Measurements from ENCODE around the gene YBX3. TPM values are rescaled to one million over a fixed set of nuclear protein-coding genes. Genes with fewer than 3 reads are reported as not detected.

Gene YBX3
- total RNA-seq, 1 experiment from 2014 or later, result 312 TPM

- intact Hi-C loops (cut with micrococcal nuclease; ENCODE audit: unreplicated experiment), result no loop called here
- CTCF ChIA-PET, result no interaction called here
- no peak for DNase-seq
- Mint-ChIP-seq H3K27me3 (ENCODE audit: unreplicated experiment) (no peaks in the 10 kb centered on the region), H3K9me3 (ENCODE audit: low read depth, unreplicated experiment) (no peaks in the 10 kb centered on the region), H3K4me1 (ENCODE audit: low read depth, unreplicated experiment) (peaks cover 4% of the 10 kb centered on the region), H3K27ac (ENCODE audit: unreplicated experiment) (no peak overlapping the region), H3K36me3 (ENCODE audit: insufficient read depth, unreplicated experiment) (no peaks in the 10 kb centered on the region), H3K4me3 (ENCODE audit: low read depth, unreplicated experiment) (no peak overlapping the region)
- TF ChIP-seq CTCF (IDR thresholded peaks at IDR 0.05; ENCODE audit: unreplicated experiment), result no peak
- BruUV-seq (replicated peaks), result no TSS peak
Observed at GRCh38 chr12:10730559-10730958, 7.4 kb upstream of the YBX3 start.

- CTCF ChIA-PET, result no interaction called here
- Mint-ChIP-seq H3K9me3 (ENCODE audit: low read depth, unreplicated experiment) (no peaks in the 10 kb centered on the region), H3K4me1 (ENCODE audit: low read depth, unreplicated experiment) (no peaks in the 10 kb centered on the region), H3K27ac (ENCODE audit: unreplicated experiment) (no peak overlapping the region), H3K36me3 (ENCODE audit: insufficient read depth, unreplicated experiment) (peaks cover 8% of the 10 kb centered on the region), H3K4me3 (ENCODE audit: low read depth, unreplicated experiment) (no peak overlapping the region), H3K27me3 (ENCODE audit: unreplicated experiment) (no peaks in the 10 kb centered on the region)
- intact Hi-C loops (cut with micrococcal nuclease; ENCODE audit: unreplicated experiment), result no loop called here
- DNase-seq, result no peak
- no TSS peak for BruUV-seq (replicated peaks)
- TF ChIP-seq CTCF (IDR thresholded peaks at IDR 0.05; ENCODE audit: unreplicated experiment), result no peak
Observed at GRCh38 chr12:10728091-10728490, 5.0 kb upstream of the YBX3 start.

- CTCF ChIA-PET, result no interaction called here
- H3K27me3 Mint-ChIP-seq (ENCODE audit: unreplicated experiment), result no peaks in the 10 kb centered on the region
- TF ChIP-seq CTCF (IDR thresholded peaks at IDR 0.05; ENCODE audit: unreplicated experiment), result no peak
- H3K27ac Mint-ChIP-seq (ENCODE audit: unreplicated experiment), result no peak overlapping the region
- BruUV-seq (replicated peaks), result no TSS peak
- DNase-seq, result no peak
- peaks cover 20% of the 10 kb centered on the region for H3K36me3 Mint-ChIP-seq (ENCODE audit: insufficient read depth, unreplicated experiment)
- intact Hi-C loops (cut with micrococcal nuclease; ENCODE audit: unreplicated experiment), result no loop called here
- H3K9me3 Mint-ChIP-seq (ENCODE audit: low read depth, unreplicated experiment), result no peaks in the 10 kb centered on the region
- H3K4me3 Mint-ChIP-seq (ENCODE audit: low read depth, unreplicated experiment), result no peak overlapping the region
- H3K4me1 Mint-ChIP-seq (ENCODE audit: low read depth, unreplicated experiment), result no peaks in the 10 kb centered on the region
Observed at GRCh38 chr12:10726945-10727344, 3.8 kb upstream of the YBX3 start.

- no TSS peak for BruUV-seq (replicated peaks)
- intact Hi-C loops (cut with micrococcal nuclease; ENCODE audit: unreplicated experiment), result no loop called here
Observed at GRCh38 chr12:10725003-10725402, 1.9 kb upstream of the YBX3 start.

More at GRCh38 chr12:10725003-10725402, 1.9 kb upstream of the YBX3 start:
- peaks cover 33% of the 10 kb centered on the region for H3K36me3 Mint-ChIP-seq (ENCODE audit: insufficient read depth, unreplicated experiment)
- no peak overlapping the region for H3K4me3 Mint-ChIP-seq (ENCODE audit: low read depth, unreplicated experiment)
- H3K9me3 Mint-ChIP-seq (ENCODE audit: low read depth, unreplicated experiment), result no peaks in the 10 kb centered on the region
- no peak for DNase-seq
- no peak for TF ChIP-seq CTCF (IDR thresholded peaks at IDR 0.05; ENCODE audit: unreplicated experiment)
- H3K4me1 Mint-ChIP-seq (ENCODE audit: low read depth, unreplicated experiment), result peaks cover 1% of the 10 kb centered on the region
- CTCF ChIA-PET, result no interaction called here
- no peak overlapping the region for H3K27ac Mint-ChIP-seq (ENCODE audit: unreplicated experiment)
- no peaks in the 10 kb centered on the region for H3K27me3 Mint-ChIP-seq (ENCODE audit: unreplicated experiment)

Measured in Calu3 (cell line).